ENCODE measurements around the gene LCLAT1.

The LCLAT1 gene

DNA sequence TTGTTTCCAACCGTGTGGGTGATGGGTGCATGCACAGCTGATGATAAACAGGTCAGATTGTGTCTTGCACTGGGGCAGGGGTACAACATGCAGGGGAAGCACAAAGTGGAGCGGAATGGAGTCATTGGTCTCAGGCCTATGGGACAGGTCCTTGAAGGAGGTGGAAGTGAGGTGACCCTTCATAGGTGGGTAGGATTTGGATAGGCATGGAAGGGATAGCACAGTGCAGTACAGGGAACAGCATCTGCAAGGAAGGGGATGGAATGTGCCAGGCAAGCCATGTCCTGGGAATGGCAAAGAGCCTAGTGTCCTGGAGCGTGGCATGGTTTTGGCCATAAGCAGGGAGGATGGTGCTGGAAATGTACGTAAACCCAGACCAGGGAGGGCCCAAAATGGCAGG is 216.3 kb downstream of the LCLAT1 start:
- TF ChIP-seq SIN3A (IDR thresholded peaks at IDR 0.05; ENCODE audit: borderline replicate concordance, insufficient read depth, low read length) = no peak
- TF ChIP-seq, protein P1, sequence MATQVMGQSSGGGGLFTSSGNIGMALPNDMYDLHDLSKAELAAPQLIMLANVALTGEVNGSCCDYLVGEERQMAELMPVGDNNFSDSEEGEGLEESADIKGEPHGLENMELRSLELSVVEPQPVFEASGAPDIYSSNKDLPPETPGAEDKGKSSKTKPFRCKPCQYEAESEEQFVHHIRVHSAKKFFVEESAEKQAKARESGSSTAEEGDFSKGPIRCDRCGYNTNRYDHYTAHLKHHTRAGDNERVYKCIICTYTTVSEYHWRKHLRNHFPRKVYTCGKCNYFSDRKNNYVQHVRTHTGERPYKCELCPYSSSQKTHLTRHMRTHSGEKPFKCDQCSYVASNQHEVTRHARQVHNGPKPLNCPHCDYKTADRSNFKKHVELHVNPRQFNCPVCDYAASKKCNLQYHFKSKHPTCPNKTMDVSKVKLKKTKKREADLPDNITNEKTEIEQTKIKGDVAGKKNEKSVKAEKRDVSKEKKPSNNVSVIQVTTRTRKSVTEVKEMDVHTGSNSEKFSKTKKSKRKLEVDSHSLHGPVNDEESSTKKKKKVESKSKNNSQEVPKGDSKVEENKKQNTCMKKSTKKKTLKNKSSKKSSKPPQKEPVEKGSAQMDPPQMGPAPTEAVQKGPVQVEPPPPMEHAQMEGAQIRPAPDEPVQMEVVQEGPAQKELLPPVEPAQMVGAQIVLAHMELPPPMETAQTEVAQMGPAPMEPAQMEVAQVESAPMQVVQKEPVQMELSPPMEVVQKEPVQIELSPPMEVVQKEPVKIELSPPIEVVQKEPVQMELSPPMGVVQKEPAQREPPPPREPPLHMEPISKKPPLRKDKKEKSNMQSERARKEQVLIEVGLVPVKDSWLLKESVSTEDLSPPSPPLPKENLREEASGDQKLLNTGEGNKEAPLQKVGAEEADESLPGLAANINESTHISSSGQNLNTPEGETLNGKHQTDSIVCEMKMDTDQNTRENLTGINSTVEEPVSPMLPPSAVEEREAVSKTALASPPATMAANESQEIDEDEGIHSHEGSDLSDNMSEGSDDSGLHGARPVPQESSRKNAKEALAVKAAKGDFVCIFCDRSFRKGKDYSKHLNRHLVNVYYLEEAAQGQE (IDR thresholded peaks at IDR 0.05; ENCODE audit: insufficient read depth in 1 of 2, low read depth in 2 of 2, low read length in 2 of 2) = no peak
- TF ChIP-seq TAF1 (IDR thresholded peaks at IDR 0.05; ENCODE audit: borderline replicate concordance, insufficient read depth, low read length) = no peak
- no peak for TF ChIP-seq POLR2AphosphoS5 (IDR thresholded peaks at IDR 0.05; ENCODE audit: low read depth, low read length)
- TF ChIP-seq FOXP2 (optimal IDR thresholded peaks at IDR 0.05; ENCODE audit: borderline replicate concordance, extremely low read depth, extremely low read length, insufficient read depth) = no peak

DNA sequence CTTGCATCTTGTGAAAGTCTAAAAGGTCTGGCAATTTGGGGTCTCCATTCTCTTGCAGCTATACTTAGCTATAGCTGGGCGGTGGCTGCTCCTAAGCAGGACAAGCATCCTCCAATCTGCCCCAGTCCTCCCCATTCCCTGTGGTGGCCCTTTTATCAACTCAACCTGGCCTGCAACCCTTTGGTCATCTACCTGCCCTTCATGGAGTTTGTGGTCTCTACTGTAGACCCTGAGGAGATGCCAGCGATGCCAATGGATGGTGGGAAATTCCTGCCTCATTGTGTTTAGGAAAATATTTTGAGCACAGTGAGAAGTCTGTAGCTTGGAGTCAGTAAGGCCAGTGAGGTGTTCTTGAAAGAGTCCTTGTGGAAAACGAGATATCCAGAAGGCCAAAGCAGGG is 216.8 kb downstream of the LCLAT1 start:
- no peak for TF ChIP-seq TAF1 (IDR thresholded peaks at IDR 0.05; ENCODE audit: borderline replicate concordance, insufficient read depth, low read length)
- TF ChIP-seq, protein P1 (IDR thresholded peaks at IDR 0.05; ENCODE audit: insufficient read depth in 1 of 2, low read depth in 2 of 2, low read length in 2 of 2) = no peak
- TF ChIP-seq POLR2AphosphoS5 (IDR thresholded peaks at IDR 0.05; ENCODE audit: low read depth, low read length) = no peak
- TF ChIP-seq FOXP2 (optimal IDR thresholded peaks at IDR 0.05; ENCODE audit: borderline replicate concordance, extremely low read depth, extremely low read length, insufficient read depth) = no peak
- no peak for TF ChIP-seq SIN3A (IDR thresholded peaks at IDR 0.05; ENCODE audit: borderline replicate concordance, insufficient read depth, low read length)

DNA sequence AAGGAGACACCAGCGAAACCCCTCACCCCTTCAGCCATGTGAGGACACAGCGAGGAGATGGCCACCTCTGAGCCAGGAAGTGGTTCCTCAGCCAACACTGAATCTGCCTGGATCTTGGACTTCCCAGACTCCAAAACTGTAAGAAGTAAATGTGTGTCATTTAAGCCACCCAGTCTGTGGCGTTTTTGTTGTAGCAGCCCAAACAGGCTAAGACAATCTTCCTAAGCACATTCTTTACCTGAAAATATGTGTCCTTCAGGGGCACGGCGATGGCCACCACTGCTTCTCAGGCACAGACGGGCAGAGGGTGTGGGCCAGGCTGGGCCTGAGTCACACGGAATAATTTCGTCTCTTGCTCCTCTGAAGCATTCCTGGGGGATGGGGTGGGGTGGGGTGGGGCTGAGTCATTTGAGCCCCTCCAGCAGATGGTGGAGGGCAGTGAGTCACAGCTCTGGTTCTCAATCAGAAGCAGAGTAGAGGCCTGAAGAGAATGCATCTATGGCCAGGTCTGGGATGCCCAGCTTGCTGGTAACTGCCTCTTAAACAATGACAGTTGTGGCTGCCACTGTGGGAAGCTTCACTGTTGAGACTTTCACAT is 217.8 kb downstream of the LCLAT1 start:
- no peak for TF ChIP-seq TAF1 (IDR thresholded peaks at IDR 0.05; ENCODE audit: borderline replicate concordance, insufficient read depth, low read length)
- TF ChIP-seq, protein P1 (IDR thresholded peaks at IDR 0.05; ENCODE audit: insufficient read depth in 1 of 2, low read depth in 2 of 2, low read length in 2 of 2) = no peak
- TF ChIP-seq POLR2AphosphoS5 (IDR thresholded peaks at IDR 0.05; ENCODE audit: low read depth, low read length) = no peak
- TF ChIP-seq SIN3A (IDR thresholded peaks at IDR 0.05; ENCODE audit: borderline replicate concordance, insufficient read depth, low read length) = no peak
- TF ChIP-seq FOXP2 (optimal IDR thresholded peaks at IDR 0.05; ENCODE audit: borderline replicate concordance, extremely low read depth, extremely low read length, insufficient read depth) = no peak

DNA sequence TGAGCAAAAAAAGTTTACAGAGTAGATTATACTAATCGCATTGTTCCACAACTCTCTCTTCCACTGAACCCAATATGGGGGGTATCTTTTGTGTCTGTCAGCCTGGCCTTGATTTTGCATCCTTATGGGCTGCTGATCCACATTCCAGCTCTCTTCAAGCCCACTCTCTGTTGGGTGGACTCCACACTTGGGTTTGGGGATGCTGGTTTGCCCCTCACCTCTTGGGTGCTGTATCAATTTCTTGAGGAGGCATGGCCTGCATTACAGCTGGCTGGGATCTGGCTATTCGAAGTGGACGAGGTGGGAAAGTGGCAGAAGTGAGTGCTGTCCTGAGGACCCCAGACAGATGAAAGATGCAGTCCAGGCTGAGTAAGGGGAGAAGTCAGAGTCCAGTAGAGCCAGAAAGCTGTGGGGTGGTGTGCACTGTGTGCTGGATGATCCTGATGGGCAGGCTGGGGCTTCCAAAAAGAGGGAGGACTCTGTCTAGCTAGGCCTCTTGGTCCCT is 218.8 kb downstream of the LCLAT1 start:
- TF ChIP-seq SIN3A (IDR thresholded peaks at IDR 0.05; ENCODE audit: borderline replicate concordance, insufficient read depth, low read length) = no peak

DNA sequence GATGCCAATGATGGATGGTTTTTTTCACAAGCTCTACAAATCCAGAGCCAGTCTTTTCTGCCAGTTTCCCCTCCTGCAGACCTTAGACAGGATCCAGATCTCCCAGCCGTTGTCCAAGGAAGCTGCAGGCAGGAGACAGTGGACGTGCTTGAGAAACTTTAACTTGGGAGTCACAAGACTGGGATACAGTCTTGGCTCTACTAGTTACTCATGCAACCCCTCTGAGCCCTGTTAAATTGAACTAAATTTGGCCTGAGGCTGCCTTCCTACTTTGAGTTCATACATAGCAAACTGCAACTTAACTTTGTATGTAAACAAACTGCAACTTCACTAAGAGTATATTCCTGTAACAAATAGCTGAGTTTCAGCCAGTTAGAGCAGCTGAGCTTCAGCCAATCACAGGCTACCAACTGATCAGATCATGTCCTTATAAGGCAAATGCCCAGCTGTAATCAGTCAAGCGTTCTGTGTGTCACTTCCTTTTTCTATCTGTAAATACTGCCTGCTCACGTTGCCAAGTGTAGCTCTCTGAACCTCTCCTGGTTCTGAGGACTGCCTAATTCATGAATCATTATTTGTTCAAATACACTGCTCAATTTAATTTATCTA is 219.3 kb downstream of the LCLAT1 start:
- TF ChIP-seq, protein P1 (IDR thresholded peaks at IDR 0.05; ENCODE audit: insufficient read depth in 1 of 2, low read depth in 2 of 2, low read length in 2 of 2) = no peak
- TF ChIP-seq TAF1 (IDR thresholded peaks at IDR 0.05; ENCODE audit: borderline replicate concordance, insufficient read depth, low read length) = no peak
- no peak for TF ChIP-seq FOXP2 (optimal IDR thresholded peaks at IDR 0.05; ENCODE audit: borderline replicate concordance, extremely low read depth, extremely low read length, insufficient read depth)
- no peak for TF ChIP-seq SIN3A (IDR thresholded peaks at IDR 0.05; ENCODE audit: borderline replicate concordance, insufficient read depth, low read length)
- TF ChIP-seq POLR2AphosphoS5 (IDR thresholded peaks at IDR 0.05; ENCODE audit: low read depth, low read length) = no peak
